Fibroblast of pulmonary artery (primary cell): ENCODE measurements around the gene PRDM1.

ENCODE experiments used
- DNase-seq: peaks from one replicate; pipeline ENCODE4 v3.0.0-alpha.2; 2010; ENCODE audit warnings: low read depth
- H3K4me3 ChIP-seq: replicated peaks from 2 replicates; pipeline ENCODE4 v1.5.1; 2011; ENCODE audit warnings: low read depth, mild to moderate bottlenecking, control low read depth, low read length, moderate library complexity
- TF ChIP-seq, protein P1 (sequence below): IDR thresholded peaks from 2 replicates; pipeline ENCODE4 v1.5.1; 2011; ENCODE audit warnings: mild to moderate bottlenecking, control low read depth, low read length, inconsistent platforms; ENCODE audit errors: missing control alignments

Gene PRDM1

DNA sequence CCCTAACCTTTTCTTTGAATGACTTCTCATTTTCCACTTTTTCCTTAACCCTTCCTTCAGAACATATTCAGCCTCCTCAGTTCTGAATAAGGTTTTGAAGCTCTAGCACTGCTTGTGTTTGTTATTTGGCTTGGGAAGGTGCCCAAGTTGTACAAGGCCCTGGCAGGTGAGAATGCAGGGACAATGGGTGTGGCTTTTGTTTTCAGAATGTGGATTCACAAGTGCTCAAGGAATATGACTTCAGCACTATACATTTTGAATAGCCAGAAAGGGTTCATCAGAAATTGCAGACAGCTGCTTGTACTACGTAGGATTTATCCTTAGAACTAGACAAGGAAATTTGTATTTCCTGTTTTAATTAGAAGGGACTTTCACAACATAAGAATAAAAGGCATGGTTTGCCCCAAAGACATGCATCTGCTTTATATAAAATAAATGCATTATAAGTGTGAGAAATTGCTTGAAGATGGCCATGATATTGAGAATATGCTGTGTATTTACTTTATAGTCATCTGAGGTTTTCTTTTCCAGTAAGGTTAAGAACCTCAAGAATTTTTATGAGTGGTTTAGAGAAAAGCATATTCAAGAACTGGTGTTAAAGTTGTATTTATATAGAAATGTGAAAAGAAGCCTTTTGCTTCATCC is 29.3 kb upstream of the PRDM1 start:
- DNase-seq = no peak
- no peak overlapping the region for H3K4me3 ChIP-seq
- TF ChIP-seq, protein P1, sequence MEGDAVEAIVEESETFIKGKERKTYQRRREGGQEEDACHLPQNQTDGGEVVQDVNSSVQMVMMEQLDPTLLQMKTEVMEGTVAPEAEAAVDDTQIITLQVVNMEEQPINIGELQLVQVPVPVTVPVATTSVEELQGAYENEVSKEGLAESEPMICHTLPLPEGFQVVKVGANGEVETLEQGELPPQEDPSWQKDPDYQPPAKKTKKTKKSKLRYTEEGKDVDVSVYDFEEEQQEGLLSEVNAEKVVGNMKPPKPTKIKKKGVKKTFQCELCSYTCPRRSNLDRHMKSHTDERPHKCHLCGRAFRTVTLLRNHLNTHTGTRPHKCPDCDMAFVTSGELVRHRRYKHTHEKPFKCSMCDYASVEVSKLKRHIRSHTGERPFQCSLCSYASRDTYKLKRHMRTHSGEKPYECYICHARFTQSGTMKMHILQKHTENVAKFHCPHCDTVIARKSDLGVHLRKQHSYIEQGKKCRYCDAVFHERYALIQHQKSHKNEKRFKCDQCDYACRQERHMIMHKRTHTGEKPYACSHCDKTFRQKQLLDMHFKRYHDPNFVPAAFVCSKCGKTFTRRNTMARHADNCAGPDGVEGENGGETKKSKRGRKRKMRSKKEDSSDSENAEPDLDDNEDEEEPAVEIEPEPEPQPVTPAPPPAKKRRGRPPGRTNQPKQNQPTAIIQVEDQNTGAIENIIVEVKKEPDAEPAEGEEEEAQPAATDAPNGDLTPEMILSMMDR = no peak

DNA sequence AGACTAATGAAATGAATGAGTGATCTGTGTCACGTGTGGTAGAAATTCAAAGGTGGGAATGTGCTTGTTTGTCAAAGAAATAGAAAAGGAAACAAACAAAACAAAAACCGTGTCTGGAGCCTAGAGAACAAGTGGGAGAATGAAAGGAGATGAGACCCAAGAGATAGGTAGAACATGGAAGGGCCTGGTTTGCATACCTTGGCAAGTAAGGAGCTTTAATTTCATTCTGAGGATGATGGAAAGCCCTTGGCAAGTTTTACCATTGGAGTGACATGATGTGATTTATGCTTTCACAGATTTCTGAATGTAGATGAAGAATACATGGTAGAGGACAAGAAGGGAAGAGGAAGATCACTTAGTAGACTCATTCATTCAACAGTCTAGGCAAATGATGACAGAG is 26.8 kb upstream of the PRDM1 start:
- no peak for DNase-seq
- no peak overlapping the region for H3K4me3 ChIP-seq
- TF ChIP-seq, protein P1 = no peak

DNA sequence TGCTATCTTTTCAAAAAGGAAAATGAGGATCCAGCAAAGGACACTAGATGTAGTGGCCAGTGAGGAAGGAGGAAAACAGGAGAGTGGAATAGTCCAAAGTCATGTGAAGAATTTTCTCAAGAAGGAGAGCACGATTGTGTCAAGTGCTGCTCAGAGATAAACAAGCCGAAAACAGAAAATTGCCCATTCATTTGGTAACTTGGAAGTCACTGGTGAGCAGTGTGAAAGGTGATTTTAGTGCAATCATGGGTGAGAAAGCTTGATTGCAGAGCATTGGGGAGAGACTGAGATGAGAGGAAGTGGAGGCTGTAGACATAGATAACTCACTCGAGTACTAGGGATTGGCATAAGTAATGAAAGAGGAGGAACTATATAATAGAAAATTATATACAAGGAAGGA is 26.0 kb upstream of the PRDM1 start:
- DNase-seq = no peak
- TF ChIP-seq, protein P1 = no peak
- no peak overlapping the region for H3K4me3 ChIP-seq

DNA sequence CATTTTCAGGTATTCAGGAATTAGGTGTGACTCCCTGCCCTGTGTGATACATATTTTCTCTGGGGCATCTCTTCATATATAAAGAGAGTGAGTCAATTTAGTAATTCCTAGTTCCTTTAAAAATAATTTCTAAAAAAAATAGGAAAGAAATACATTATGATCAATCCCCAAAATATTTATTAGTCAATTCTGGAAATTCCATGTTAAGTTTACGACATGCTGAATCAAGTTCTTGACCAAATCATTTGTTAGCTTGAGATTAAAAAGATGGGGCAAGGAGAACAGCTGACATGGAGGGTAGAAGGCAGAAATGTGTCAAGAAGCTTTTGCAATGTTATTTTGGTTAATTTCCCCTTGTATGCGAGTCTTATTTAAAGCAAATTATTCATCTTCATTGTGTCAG is 22.7 kb upstream of the PRDM1 start:
- no peak overlapping the region for H3K4me3 ChIP-seq
- TF ChIP-seq, protein P1 = no peak
- peak; percentile 3 for DNase-seq

DNA sequence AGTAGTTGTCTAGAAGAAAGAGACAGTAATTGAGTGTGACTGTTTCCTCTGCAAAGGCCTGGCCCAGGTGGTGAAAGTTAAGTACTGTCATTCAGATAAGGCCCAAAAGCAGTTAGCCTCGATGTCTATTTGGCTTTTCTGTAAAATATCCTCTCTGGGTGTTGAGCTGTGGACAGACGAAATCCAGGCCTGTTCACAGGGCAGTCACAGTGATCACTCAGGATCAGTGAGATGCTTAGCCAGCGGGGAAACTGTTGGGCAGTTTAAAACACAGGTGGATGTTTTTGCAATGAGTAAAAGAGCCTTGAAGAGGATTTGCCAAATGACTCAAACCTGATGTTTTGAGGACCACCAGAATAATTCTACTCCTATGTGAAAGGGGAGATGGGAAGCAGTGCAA is 22.0 kb upstream of the PRDM1 start:
- H3K4me3 ChIP-seq = no peak overlapping the region
- TF ChIP-seq, protein P1 = no peak
- DNase-seq = no peak

DNA sequence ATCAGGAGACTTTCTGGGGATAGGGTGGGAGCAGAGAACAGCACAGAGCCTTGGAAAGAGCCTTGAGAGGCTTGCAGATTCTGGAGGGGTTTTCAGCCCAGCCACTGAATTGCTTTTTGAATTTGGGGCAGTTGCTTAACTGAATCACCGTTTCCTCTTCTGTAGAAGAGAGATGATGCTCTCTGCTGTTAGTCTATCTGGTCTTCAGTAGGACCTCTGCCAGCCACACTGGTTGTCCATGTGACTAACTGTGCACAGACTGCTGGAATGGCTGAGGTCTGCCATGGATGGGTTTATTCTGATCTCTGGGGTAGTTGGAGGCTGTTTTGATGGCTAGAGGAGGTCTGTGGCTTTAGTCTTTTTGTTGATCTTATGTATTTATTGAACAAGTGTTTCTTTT is 21.4 kb upstream of the PRDM1 start:
- no peak for DNase-seq
- TF ChIP-seq, protein P1 = no peak
- no peak overlapping the region for H3K4me3 ChIP-seq

DNA sequence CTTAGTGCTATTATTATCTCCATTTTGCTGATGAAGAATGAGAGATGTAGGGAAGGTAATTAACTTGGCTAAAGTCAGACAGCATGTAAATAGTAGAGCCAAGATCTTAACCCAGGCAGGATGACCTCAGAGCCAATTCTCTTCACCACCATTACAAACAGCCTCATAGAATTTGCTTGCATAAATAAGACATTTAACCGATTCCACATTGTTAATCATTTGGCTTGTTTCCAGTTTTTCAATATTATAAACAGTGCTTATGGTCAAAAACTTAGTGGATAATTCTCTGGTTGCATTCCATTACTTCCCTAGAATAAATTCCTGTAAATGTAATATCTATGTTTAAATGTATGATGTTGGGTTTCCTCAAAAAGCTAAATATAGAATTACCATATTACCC is 19.1 kb upstream of the PRDM1 start:
- TF ChIP-seq, protein P1 = no peak
- DNase-seq = no peak
- H3K4me3 ChIP-seq = no peak overlapping the region
